Measurements from ENCODE around the gene TNNC1. TPM values are rescaled to one million over a fixed set of nuclear protein-coding genes. Genes with fewer than 3 reads are reported as not detected.
A peak's percentile ranks its signal among the peaks of the same experiment; 100 is the strongest.

TNNC1 gene
- total and polyA plus RNA-seq, 2 donors (not counting 1 experiment from before 2014, with no cell fraction given), result 0.33 to 0.69 TPM

DNA sequence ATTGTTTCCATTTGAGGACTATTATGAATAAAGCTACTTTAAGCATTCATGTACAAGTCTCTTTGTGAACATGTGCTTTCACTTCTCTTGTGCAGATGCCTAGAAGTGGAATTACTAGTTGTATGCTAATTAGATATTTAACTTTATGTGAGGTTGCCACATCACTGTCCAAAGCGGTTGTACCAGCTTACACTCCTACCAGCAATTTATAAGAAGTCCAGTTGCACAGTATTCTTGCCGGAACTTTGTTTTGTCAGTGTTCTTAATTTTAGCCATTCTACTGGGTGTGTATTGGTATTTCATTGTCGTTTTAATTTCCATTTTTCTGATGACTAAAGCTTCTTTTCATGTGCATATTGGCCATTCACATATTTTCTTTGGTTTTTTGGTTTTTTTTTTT is 38.0 kb downstream of the TNNC1 start:
- Histone ChIP-seq H3K27ac (ENCODE audit: insufficient read depth, low read length) (no peak overlapping the region), H3K4me1 (ENCODE audit: control insufficient read depth, extremely low read depth, insufficient read depth, low read length) (peaks cover 11% of the 10 kb centered on the region), H4K20me1 (ENCODE audit: control insufficient read depth, extremely low read depth, insufficient read depth, low read length) (no peaks in the 10 kb centered on the region), H3K4me2 (ENCODE audit: extremely low read depth, insufficient read depth, low read length) (no peak overlapping the region), H3K27me3 (ENCODE audit: control insufficient read depth, insufficient read depth, low read length) (no peaks in the 10 kb centered on the region), H3K4me3 (replicated peaks in 1 of 4; ENCODE audit: control extremely low read depth in 1 of 4, insufficient read depth in 1 of 4, low read depth in 3 of 4, low read length in 4 of 4) (no peak overlapping the region), H3K9me3 (ENCODE audit: control insufficient read depth, insufficient read depth, low read depth, low read length) (no peaks in the 10 kb centered on the region), H3K79me2 (ENCODE audit: control insufficient read depth, insufficient read depth, low read length) (peaks cover 13% of the 10 kb centered on the region), H3K9ac (ENCODE audit: insufficient read depth, low read length) (no peak overlapping the region), H2AFZ (ENCODE audit: low read length) (no peak overlapping the region), H3K36me3 (ENCODE audit: control insufficient read depth, insufficient read depth, low read length) (no peaks in the 10 kb centered on the region)
- DNase-seq (ENCODE audit: low read depth in 2 of 2), result no peak
- TF ChIP-seq, protein P1, sequence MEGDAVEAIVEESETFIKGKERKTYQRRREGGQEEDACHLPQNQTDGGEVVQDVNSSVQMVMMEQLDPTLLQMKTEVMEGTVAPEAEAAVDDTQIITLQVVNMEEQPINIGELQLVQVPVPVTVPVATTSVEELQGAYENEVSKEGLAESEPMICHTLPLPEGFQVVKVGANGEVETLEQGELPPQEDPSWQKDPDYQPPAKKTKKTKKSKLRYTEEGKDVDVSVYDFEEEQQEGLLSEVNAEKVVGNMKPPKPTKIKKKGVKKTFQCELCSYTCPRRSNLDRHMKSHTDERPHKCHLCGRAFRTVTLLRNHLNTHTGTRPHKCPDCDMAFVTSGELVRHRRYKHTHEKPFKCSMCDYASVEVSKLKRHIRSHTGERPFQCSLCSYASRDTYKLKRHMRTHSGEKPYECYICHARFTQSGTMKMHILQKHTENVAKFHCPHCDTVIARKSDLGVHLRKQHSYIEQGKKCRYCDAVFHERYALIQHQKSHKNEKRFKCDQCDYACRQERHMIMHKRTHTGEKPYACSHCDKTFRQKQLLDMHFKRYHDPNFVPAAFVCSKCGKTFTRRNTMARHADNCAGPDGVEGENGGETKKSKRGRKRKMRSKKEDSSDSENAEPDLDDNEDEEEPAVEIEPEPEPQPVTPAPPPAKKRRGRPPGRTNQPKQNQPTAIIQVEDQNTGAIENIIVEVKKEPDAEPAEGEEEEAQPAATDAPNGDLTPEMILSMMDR (conservative IDR thresholded peaks at IDR 0.05 in 1 of 2, IDR thresholded peaks at IDR 0.05 in 1 of 2; ENCODE audit: low read depth in 1 of 2, low read length in 2 of 2), result no peak
- no peak for TF ChIP-seq EZH2 (IDR thresholded peaks at IDR 0.05; ENCODE audit: low read length, missing control alignments)

DNA sequence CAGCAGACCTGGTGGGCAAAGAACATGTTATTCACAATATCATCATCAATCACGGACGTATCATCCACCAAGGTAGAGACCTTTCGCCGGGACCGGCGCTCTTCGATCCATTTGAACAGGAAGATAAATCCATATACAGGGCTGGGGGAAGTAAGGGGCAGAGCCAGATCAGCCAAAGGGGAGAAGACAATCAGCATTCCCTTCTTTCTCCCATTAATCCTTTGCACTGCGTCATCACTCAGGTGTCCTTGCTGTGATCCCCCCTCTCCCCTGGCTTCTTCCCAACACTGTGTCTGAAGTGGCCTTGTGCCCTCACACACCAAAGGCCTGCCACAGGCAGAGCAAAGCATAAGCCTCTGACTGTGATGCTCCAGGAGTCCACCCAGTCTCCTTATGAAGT is 45.4 kb downstream of the TNNC1 start:
- H3K4me1 ChIP-seq (ENCODE audit: control insufficient read depth, extremely low read depth, insufficient read depth, low read length), result peaks cover 16% of the 10 kb centered on the region
- no peak overlapping the region for H3K9ac ChIP-seq (ENCODE audit: insufficient read depth, low read length)
- H3K27me3 ChIP-seq (ENCODE audit: control insufficient read depth, insufficient read depth, low read length), result no peaks in the 10 kb centered on the region
- peaks cover 33% of the 10 kb centered on the region for H3K79me2 ChIP-seq (ENCODE audit: control insufficient read depth, insufficient read depth, low read length)
- no peaks in the 10 kb centered on the region for H3K9me3 ChIP-seq (ENCODE audit: control insufficient read depth, insufficient read depth, low read depth, low read length)
- H3K4me2 ChIP-seq (ENCODE audit: extremely low read depth, insufficient read depth, low read length), result peak overlapping the region; percentile 84
- peak overlapping the region in 3 of 4 experiments; percentile 82 to 99 (median 92) for H3K4me3 ChIP-seq (replicated peaks in 1 of 4; ENCODE audit: control extremely low read depth in 1 of 4, insufficient read depth in 1 of 4, low read depth in 3 of 4, low read length in 4 of 4)
- DNase-seq (ENCODE audit: low read depth in 2 of 2), result no peak
- H4K20me1 ChIP-seq (ENCODE audit: control insufficient read depth, extremely low read depth, insufficient read depth, low read length), result no peaks in the 10 kb centered on the region
- H2AFZ ChIP-seq (ENCODE audit: low read length), result no peak overlapping the region
- peaks cover 32% of the 10 kb centered on the region for H3K36me3 ChIP-seq (ENCODE audit: control insufficient read depth, insufficient read depth, low read length)
- TF ChIP-seq, protein P1 (conservative IDR thresholded peaks at IDR 0.05 in 1 of 2, IDR thresholded peaks at IDR 0.05 in 1 of 2; ENCODE audit: low read depth in 1 of 2, low read length in 2 of 2), result no peak
- TF ChIP-seq EZH2 (IDR thresholded peaks at IDR 0.05; ENCODE audit: low read length, missing control alignments), result no peak
- no peak overlapping the region for H3K27ac ChIP-seq (ENCODE audit: insufficient read depth, low read length)

DNA sequence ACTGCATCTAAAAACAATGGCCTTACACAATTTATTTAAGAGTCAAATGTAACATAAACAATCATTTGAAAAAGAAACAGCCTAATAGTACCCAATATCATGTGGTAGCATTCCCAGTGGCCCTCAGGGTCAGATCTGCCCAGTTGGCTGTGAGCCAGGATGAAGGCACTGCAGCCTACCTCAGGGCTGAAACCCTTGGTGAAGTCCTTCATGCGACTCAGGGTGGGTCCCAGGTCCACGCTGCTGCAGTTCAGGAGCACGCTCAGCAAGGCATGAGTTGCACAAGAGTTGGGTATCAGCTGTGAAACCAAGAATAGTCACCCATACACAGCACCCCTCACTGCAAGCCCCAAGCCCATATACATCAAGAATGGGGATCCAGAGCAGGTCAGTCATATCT is 46.1 kb downstream of the TNNC1 start:
- no peak overlapping the region for H3K4me3 ChIP-seq (replicated peaks in 1 of 4; ENCODE audit: control extremely low read depth in 1 of 4, insufficient read depth in 1 of 4, low read depth in 3 of 4, low read length in 4 of 4)
- H3K27me3 ChIP-seq (ENCODE audit: control insufficient read depth, insufficient read depth, low read length), result no peaks in the 10 kb centered on the region
- peaks cover 38% of the 10 kb centered on the region for H3K36me3 ChIP-seq (ENCODE audit: control insufficient read depth, insufficient read depth, low read length)
- H3K27ac ChIP-seq (ENCODE audit: insufficient read depth, low read length), result no peak overlapping the region
- H3K4me2 ChIP-seq (ENCODE audit: extremely low read depth, insufficient read depth, low read length), result no peak overlapping the region
- peaks cover 16% of the 10 kb centered on the region for H3K4me1 ChIP-seq (ENCODE audit: control insufficient read depth, extremely low read depth, insufficient read depth, low read length)
- TF ChIP-seq, protein P1 (conservative IDR thresholded peaks at IDR 0.05 in 1 of 2, IDR thresholded peaks at IDR 0.05 in 1 of 2; ENCODE audit: low read depth in 1 of 2, low read length in 2 of 2), result no peak
- H4K20me1 ChIP-seq (ENCODE audit: control insufficient read depth, extremely low read depth, insufficient read depth, low read length), result no peaks in the 10 kb centered on the region
- H3K9ac ChIP-seq (ENCODE audit: insufficient read depth, low read length), result no peak overlapping the region
- no peak overlapping the region for H2AFZ ChIP-seq (ENCODE audit: low read length)
- DNase-seq (ENCODE audit: low read depth in 2 of 2), result no peak
- no peaks in the 10 kb centered on the region for H3K9me3 ChIP-seq (ENCODE audit: control insufficient read depth, insufficient read depth, low read depth, low read length)
- peaks cover 33% of the 10 kb centered on the region for H3K79me2 ChIP-seq (ENCODE audit: control insufficient read depth, insufficient read depth, low read length)
